Keratinocyte (primary cell): ENCODE results near the gene SLC22A1. TPM values are rescaled to one million over a fixed set of nuclear protein-coding genes. Genes with fewer than 3 reads are reported as not detected.

Experiments used
- DNase-seq: peaks from one replicate; pipeline ENCODE4 v3.0.0-alpha.2; 2011; ENCODE audit warnings: low read depth, missing footprints, low spot score
- FAIRE-seq: peaks from 2 replicates; lab custom pipeline; 2011; peaks lifted over from hg19 to GRCh38; lab: Jason Lieb, UNC
- H2AFZ ChIP-seq: 2 replicates; pipeline ENCODE4 v1.6.0; 2012; ENCODE audit warnings: low read length, control low read depth, inconsistent platforms; ENCODE audit not compliant: control insufficient read depth
- H3K27ac ChIP-seq: 2 replicates; pipeline ENCODE4 v1.5.1; 2011; ENCODE audit warnings: low read length; ENCODE audit not compliant: control insufficient read depth, insufficient read depth
- H3K27me3 ChIP-seq: 3 replicates; pipeline ENCODE4 v1.6.0; 2011; ENCODE audit warnings: low read length; ENCODE audit not compliant: control insufficient read depth, insufficient read depth; ENCODE audit errors: extremely low read depth
- H3K36me3 ChIP-seq, 2 experiments: 2 replicates in 1 of 2; 3 replicates in 1 of 2; pipeline ENCODE4 v1.5.1; 2011; ENCODE audit warnings: low read length in 2 of 2, mild to moderate bottlenecking in 1 of 2; ENCODE audit not compliant: control insufficient read depth in 2 of 2, insufficient read depth in 2 of 2; ENCODE audit errors: extremely low read depth in 1 of 2
- H3K4me1 ChIP-seq: 3 replicates; pipeline ENCODE4 v1.5.1; 2011; ENCODE audit warnings: low read length; ENCODE audit not compliant: control insufficient read depth, insufficient read depth; ENCODE audit errors: extremely low read depth
- H3K4me2 ChIP-seq: 3 replicates; pipeline ENCODE4 v1.6.0; 2011; ENCODE audit warnings: low read depth, low read length; ENCODE audit not compliant: control insufficient read depth, insufficient read depth; ENCODE audit errors: extremely low read depth
- H3K4me3 ChIP-seq, 3 experiments: fragments of 200-600 bp in 1 of 3; sonication (generic) in 1 of 3; 2 replicates in 2 of 3; 3 replicates in 1 of 3; pipeline ENCODE4 v1.5.1; 2011 to 2016; ENCODE audit warnings: low read length in 3 of 3, mild to moderate bottlenecking in 3 of 3, control low read depth in 2 of 3, inconsistent platforms in 1 of 3, low read depth in 1 of 3, mixed read lengths in 1 of 3, mixed run types in 1 of 3, moderate library complexity in 1 of 3; ENCODE audit not compliant: control insufficient read depth in 2 of 3, insufficient read depth in 2 of 3; ENCODE audit errors: extremely low read depth in 1 of 3
- H3K79me2 ChIP-seq: 2 replicates; pipeline ENCODE4 v1.6.0; 2012; ENCODE audit warnings: low read length; ENCODE audit not compliant: control insufficient read depth, insufficient read depth
- H3K9ac ChIP-seq: 3 replicates; pipeline ENCODE4 v1.6.0; 2011; ENCODE audit warnings: low read length; ENCODE audit not compliant: control insufficient read depth, insufficient read depth; ENCODE audit errors: extremely low read depth
- H3K9me1 ChIP-seq: 3 replicates; pipeline ENCODE4 v1.6.0; 2011; ENCODE audit warnings: low read length; ENCODE audit not compliant: control insufficient read depth, insufficient read depth; ENCODE audit errors: extremely low read depth
- H3K9me3 ChIP-seq: 2 replicates; pipeline ENCODE4 v1.5.1; 2012; ENCODE audit warnings: low read depth, low read length; ENCODE audit not compliant: control insufficient read depth
- H4K20me1 ChIP-seq: 3 replicates; pipeline ENCODE4 v1.6.0; 2011; ENCODE audit warnings: low read length; ENCODE audit not compliant: control insufficient read depth, insufficient read depth; ENCODE audit errors: extremely low read depth
- CTCF ChIP-seq, 3 experiments: IDR thresholded peaks in 1 of 3; conservative IDR thresholded peaks in 1 of 3; optimal IDR thresholded peaks in 1 of 3; 2 replicates in 2 of 3; 3 replicates in 1 of 3; pipeline versions ENCODE3 to v1.5.1; 2011; ENCODE audit warnings: low read length in 3 of 3, mild to moderate bottlenecking in 3 of 3, moderate library complexity in 2 of 3, control low read depth in 1 of 3, inconsistent platforms in 1 of 3; ENCODE audit not compliant: insufficient read depth in 2 of 3; ENCODE audit errors: extremely low read depth in 1 of 3
- EZH2 ChIP-seq: IDR thresholded peaks from one replicate; pipeline ENCODE4 v1.6.1; 2012; ENCODE audit warnings: inconsistent platforms, mild to moderate bottlenecking, low read length, moderate library complexity
- dilution Hi-C: fragments of 300-500 bp; cut with MboI; formaldehyde crosslinking; loops from one replicate; pipeline ENCODE4 v1.7.0; 2020; ENCODE audit warnings: low sequenced_read_pairs; ENCODE audit not compliant: extremely low pct_ligation_motif_present
- polyA plus RNA-seq, 5 experiments: library from polyadenylated mRNA; depleted of rRNA in 3 of 5; stranded (reverse) in 3 of 5; stranded (forward) in 1 of 5; unstranded in 1 of 5; fragments of >200 nt; gene quantifications; 1 replicate in 1 of 5; 2 replicates in 3 of 5; 3 replicates in 1 of 5; pipeline versions ENCODE4 v1.2.1 to v1.2.3, GENCODE V29; 2011 to 2012; ENCODE audit warnings: missing spikeins in 2 of 5, low read depth in 1 of 5, low replicate concordance in 1 of 5

SLC22A1 gene
- polyA plus RNA-seq, 1 donor (not counting 4 experiments of a cell fraction or from before 2014, with no cell fraction given): 0.76 TPM

DNA sequence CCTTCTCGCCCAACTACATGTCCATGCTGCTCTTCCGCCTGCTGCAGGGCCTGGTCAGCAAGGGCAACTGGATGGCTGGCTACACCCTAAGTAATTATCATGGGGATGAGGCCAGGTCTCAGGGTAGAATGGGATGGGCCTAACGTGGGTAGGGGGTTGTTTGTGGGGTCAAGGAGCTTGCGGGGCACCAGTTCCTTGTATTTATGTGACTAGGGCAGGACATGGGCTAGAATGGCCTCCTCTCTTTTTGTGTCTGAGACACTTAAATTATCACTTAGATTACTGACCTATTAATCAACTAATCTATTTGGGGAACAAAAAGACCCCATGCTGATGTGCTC, 10.7 kb downstream of the SLC22A1 start:
- H3K9me1 ChIP-seq: no peaks in the 10 kb centered on the region
- no peak overlapping the region for H3K27ac ChIP-seq
- H3K4me1 ChIP-seq: no peaks in the 10 kb centered on the region
- H2AFZ ChIP-seq: no peak overlapping the region
- dilution Hi-C loops: no loop called here
- no peak overlapping the region for H3K9ac ChIP-seq
- no peaks in the 10 kb centered on the region for H3K79me2 ChIP-seq
- H3K9me3 ChIP-seq: no peaks in the 10 kb centered on the region
- TF ChIP-seq CTCF (optimal IDR thresholded peaks at IDR 0.05 in 1 of 3, IDR thresholded peaks at IDR 0.05 in 1 of 3, conservative IDR thresholded peaks at IDR 0.05 in 1 of 3; ENCODE audit: extremely low read depth in 1 of 3, insufficient read depth in 2 of 3, low read length in 3 of 3) (no peak), EZH2 (no peak)
- H3K4me2 ChIP-seq: no peak overlapping the region
- peaks cover 0 to 4% of the 10 kb centered on the region in 2 experiments for H3K36me3 ChIP-seq
- DNase-seq (no peak), FAIRE-seq (no peak)
- H3K4me3 ChIP-seq: no peak overlapping the region
- no peaks in the 10 kb centered on the region for H3K27me3 ChIP-seq
- no peaks in the 10 kb centered on the region for H4K20me1 ChIP-seq

- Histone ChIP-seq H3K4me3 (no peak overlapping the region), H2AFZ (no peak overlapping the region), H3K27me3 (no peaks in the 10 kb centered on the region), H3K9me3 (no peaks in the 10 kb centered on the region), H3K4me2 (no peak overlapping the region), H3K9me1 (no peaks in the 10 kb centered on the region), H3K79me2 (no peaks in the 10 kb centered on the region), H4K20me1 (no peaks in the 10 kb centered on the region), H3K27ac (no peak overlapping the region), H3K36me3 (peaks cover 0 to 4% of the 10 kb centered on the region in 2 experiments), H3K9ac (no peak overlapping the region), H3K4me1 (no peaks in the 10 kb centered on the region)
- TF ChIP-seq CTCF (optimal IDR thresholded peaks at IDR 0.05 in 1 of 3, IDR thresholded peaks at IDR 0.05 in 1 of 3, conservative IDR thresholded peaks at IDR 0.05 in 1 of 3; ENCODE audit: extremely low read depth in 1 of 3, insufficient read depth in 2 of 3, low read length in 3 of 3) (no peak), EZH2 (no peak)
- dilution Hi-C loops: no loop called here
- no peak for DNase-seq
- FAIRE-seq: no peak
Observed at GRCh38 chr6:160132776-160133338, 11.2 kb downstream of the SLC22A1 start.
